GM19468 (cell line): ENCODE results near the gene ERBB2.
"Not testable (repeated sequence)": the region's sequence is repeated elsewhere in the genome, so short reads cannot be mapped to it uniquely, and the experiment has no call there.

ENCODE experiments used
- ATAC-seq: cut with Tn5 transposase; IDR thresholded peaks from one replicate; pipeline ENCODE4 v1.9.1; 2021; ENCODE audit warnings: mild to moderate bottlenecking, moderate library complexity, moderate number of reproducible peaks; ENCODE audit not compliant: unreplicated experiment; ENCODE audit errors: extremely low read depth

ERBB2 gene

DNA sequence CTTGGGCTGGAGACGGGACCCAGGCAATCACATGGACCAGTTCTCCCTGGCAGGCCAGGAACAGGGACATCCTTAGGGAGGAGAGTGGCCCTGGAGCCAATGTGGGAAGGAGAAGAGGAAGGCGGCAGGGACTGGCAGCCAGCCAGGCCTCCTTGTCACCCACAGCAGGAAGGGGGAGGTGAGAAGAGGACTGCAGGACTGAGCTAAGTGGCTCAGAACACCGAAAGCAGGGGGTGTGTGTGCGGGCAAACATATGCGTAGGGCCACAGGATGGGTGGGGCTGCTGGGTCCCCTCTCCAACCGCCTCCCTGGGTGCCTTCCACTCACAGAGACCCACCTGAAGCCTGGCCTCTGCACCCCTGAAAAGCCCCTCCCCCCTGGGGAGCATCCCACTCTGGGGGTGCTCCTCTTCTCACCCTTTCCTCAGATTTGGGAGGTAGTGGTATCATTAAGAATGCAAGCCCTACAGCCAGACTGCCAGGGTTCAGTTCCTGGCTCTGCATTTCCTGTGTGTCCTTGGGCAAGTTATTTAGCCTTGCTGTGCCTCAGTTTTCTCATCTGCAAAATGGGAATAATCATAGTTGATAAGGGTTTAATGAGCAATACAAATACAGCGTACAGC, 23.6 kb upstream of the ERBB2 start:
- no peak for ATAC-seq

DNA sequence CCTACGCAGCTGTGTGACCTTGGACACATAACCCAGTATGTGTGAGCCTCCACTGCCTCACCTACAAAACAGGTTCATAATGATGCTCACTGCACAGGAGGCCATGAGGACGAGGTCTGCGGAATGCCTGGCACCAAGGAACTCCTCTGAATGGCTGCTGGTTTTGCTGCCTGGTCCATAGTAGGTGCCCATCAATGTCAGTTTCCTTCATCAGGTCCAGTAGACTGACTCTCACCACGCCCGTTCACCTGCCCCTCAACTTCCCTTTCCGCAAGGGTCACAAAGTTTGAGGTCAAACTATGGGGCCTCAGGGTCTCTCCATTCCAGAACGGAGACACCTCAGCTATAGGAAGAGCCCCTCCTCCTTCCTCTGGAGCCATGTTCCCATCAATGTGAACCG, 22.8 kb upstream of the ERBB2 start:
- no peak for ATAC-seq

DNA sequence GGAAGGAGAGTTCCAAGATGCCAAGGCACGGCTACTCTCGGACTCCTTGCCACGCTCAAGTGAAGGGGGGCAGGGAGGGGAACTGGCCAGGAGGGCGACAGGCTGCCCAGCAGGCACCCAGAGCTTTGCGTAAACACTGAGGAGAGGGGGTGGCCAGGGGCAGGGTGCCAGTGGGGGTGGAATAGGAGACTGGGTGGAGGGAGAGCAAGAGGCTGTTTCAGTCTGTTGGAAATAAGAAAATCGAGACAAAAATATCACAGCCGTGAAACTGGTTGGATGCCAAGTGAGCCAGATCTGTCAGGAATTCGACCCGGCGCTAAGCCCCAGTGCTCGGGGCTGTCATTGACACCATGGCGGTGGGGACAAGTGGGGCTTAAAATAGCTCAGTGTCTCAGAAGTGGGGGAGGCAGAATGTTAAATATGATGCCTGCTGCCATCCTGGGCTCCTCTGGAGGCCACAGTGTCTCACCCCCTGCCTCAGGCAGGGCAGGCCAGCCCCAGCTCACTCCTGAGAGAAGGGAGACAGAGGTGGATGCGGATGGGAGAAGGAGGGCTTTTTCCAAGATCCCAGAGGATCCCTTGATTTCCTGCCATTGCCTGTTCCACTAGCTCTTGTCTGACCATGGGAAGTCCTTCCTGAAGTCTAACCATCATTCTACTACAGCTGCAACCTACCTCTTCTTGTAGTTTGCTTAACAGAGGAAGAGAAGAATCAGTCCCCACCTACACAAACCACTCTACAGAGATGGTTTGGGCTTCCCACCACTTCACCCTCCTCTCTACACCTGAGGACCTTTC, 22.1 kb upstream of the ERBB2 start:
- ATAC-seq, result no peak

DNA sequence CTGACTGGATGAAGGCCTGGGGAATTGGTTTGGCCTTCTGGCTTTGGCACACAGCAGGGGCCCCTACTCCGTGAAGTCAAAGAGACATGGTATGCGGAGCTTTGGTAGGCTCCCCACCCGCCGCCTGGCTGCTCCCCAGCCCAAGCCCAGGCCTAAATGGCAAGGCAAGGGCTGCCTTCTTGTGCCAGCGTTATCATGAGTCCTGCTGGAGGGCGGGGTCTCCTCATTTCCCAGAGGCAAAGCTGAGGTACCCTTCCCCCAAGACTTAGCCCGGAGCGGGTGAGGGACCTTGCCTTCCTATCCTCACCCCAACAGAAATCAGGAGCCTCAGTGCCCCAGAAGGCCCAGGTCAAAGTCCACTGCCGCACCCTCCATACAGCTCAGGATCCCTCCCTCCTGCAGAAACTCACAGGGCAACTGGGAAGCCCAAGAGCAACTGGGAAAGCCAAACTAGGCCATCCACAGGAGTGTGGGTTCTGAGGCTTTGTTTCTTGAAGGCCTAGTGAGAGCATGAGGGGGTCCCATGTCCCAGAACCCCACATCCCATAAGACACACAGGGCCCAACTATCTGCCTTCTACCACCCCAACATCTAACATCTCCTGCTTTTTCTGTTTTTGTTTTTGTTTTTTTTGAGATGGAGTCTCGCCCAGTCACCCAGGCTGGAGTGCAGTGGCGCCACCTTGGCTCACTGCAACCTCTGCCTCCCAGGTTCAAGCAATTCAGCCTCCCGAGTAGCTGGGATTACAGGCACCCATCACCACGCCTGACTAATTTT, 21.3 kb upstream of the ERBB2 start:
- ATAC-seq, result no peak

DNA sequence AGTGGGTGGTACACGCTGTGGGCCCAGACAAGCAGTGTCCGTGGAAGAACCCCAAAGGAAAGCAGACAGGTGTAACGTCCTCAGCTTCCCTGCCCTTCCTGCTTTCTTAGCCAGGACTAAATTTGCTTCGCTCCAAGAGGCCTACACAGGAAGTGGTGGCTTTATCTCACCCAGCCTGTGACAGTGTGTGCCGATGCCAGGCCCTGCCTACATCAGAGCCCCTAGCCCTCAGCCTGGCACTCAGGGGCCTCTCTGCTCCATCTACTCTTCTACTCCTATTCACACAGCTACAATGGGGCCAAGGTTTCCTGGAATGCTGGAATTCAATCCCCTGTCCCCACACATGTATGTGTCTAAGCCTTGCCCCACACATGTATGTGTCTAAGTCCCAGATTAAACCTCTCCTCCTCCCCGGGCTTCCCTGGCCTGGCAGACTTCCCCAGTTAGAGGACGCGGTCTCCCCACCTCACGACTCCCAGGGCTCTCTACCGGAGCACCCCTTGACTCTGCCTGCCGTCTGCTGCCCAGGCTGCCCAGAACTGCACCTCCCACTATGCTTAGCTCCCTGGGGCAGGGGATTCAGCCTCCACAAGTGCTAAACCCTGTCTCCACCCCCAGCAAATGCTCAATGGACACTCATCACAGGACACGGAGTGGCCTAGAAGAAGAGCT, 20.2 kb upstream of the ERBB2 start:
- no peak for ATAC-seq

DNA sequence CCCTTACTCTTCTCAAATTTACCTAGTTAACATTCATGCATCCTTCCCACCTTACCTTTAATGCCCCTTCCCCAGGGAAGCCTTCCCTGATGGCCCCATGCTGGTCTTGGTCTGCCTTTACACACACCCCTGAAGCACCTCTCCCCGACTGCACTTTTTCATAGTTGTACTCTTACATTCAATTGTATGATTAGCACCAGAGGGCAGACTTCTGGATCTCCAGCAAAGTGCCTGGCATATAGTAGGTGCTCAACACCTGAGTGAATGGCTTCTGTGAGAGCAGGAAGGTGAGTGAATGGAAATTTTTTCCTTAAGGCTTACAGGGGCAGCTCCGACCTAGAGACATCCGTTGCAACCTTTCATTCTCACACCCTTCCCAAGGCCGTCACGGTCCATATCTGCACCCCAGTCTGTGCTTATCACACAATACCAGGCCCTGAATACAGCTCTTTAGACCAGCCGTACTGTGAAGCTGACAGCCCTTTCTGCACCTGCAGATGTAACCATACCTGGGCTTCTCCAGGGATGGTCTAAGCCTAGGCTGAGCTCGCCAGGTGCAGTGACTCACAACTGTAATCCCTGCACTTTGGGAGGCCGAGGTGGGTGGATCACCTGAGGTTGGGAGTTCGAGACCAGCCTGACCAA, 16.4 kb upstream of the ERBB2 start:
- no peak for ATAC-seq

DNA sequence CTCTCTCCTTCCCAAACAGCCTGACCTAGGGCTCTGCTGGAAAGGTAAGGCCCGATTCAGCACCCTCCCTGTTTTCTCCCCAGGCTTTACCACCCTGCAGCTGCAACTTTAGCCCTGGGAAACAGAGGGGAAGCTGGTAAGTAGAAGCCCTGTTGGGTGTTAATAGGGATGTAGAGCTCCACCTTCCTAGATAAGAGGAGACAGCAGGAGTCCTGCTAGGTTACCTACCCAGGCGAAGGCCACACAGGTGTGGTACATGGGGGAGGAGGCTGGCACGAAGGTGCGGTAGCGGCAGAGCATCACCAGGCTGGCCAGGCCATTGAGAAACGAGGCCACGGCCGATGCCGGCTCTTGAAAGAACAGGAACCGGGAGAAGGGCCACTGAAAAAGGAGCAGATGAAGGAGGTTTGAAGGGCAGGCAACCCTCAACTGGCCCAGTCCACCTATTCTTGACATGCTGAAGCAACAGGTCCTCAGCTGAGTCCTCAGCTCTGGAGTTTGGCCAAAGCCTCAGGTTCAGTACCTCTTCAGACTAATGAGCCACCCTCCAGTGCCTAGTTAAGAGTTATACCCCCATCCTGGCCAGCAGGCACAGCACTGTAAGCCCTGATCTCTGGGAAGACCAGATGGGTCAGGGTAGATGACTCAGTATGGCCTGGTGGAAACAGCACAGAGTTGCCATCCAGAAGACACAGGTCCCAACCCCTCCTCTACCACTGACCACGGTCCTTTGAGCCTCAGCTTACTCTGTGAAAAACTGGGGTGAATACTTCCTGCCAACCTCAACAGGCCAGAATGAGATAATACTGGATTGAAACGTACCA, 15.3 kb upstream of the ERBB2 start:
- no peak for ATAC-seq

DNA sequence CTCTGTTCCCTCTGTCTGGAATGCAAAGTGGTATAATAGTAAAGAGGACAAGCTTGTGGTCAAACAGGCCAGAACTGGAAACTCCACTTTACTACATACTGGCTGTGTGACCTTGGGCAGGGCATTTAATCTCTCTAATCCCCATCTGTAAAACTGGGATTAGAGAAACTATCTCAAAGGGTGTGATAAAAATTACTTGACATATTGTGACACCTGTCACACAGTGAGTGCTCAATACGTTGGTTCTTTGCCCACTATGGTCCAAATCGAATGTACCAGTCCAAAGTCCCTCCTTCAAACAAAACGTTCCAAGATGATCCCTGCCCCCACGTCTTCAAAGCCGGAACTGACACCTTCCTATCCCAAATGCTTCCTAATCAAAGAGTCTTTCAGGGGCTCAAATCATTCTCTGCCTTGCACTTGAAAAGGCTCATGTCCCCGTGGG, 12.7 kb upstream of the ERBB2 start:
- no peak for ATAC-seq

DNA sequence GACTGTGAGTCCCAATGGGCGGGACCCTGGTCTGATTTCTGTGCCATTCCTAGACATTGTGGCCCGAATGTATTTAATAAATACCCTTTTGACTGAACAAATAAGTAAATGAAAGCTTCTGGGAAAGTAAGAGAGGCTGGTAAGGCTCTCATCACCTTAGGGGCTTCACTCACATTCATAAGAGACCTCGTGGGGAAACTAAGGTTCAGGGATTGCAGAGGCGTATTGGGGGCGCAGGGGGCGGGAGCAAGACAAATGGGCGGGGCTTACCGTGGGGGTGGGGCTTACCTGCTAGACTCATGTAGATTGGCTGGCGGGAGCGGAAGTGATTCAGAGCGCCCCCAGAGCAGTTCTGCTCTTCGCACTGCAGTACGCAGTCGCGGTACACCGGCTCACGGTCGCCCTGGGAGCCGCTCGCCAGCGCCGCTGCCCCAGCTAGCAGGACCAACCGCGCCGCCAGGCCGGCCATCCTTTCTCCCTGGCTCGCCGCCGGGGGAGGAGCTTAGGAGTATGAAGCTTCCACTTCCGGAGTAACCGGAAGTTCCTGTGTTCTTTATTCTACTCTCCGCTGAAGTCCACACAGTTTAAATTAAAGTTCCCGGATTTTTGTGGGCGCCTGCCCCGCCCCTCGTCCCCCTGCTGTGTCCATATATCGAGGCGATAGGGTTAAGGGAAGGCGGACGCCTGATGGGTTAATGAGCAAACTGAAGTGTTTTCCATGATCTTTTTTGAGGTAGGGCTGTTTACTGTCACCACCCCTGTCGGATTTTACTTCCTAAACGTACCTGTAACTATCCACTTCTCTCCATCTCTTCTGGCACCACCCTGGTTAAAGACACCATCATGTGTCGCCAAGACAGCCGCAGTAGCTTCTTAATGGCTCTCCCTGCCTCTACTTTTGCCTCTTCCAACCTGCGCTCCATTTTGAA, 12.1 kb upstream of the ERBB2 start, which contains the start of gene PGAP3:
TSS of gene PGAP3 (minus strand) at position 512 of the 929 bp plus-strand sequence. CDS start at position 469, 43 bp downstream.
- ATAC-seq, result peak; percentile 65

DNA sequence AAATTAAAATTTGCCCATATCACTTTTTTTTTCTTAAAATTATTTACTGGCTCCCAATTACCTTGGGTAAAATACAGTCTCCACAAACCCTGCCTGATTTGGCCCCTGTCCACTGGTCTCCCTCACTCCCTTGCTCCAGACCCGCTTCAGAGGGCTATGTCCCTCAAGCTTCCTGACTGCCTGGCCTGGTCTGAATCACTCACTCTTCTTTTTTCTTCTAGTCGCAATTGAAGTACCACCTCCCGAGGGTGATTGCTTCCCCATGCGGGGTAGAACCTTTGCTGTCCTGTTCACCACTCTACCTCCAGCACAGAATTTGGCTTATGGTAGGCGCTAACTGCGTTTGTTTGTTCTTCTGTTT, 11.4 kb upstream of the ERBB2 start:
- no peak for ATAC-seq

DNA sequence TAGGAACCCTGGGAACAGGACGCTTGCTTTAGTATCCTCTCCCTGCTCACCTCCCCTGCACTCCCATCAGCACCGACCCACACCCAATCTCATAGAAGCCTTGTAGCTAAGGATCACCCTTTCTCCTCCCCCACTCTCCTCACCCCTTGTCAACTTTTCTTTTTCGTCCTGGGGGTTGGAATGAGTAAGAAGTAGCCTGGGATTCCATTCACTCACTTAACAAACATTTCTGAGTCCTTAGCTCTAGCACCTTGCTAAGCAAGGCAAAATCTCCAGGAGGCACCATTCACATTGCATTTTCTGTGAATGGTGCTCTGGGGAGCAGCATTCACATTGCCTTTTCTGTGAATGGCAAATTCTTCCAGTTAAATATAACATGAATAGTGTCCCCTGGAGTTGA, 10.9 kb upstream of the ERBB2 start:
- no peak for ATAC-seq

DNA sequence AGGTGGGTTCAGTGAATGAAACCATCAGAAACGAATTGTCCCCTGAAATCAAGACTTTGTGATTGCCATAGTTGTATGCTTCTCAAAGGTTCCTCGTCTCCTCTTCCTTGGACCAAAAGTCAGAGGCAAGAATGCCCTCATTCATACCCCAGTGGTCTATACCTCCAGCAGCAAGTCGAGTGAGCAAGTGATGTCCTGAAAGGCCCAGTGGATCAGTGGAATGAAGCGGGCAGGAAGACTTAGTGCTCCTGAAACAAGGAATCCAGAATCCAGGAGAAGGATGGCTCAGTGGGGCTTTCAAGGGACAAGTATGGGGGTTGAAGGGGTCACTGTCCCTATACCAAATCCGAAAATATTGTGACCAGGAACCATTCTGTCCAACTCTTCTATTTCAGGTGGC, 5.3 kb upstream of the ERBB2 start:
- ATAC-seq, result no peak

DNA sequence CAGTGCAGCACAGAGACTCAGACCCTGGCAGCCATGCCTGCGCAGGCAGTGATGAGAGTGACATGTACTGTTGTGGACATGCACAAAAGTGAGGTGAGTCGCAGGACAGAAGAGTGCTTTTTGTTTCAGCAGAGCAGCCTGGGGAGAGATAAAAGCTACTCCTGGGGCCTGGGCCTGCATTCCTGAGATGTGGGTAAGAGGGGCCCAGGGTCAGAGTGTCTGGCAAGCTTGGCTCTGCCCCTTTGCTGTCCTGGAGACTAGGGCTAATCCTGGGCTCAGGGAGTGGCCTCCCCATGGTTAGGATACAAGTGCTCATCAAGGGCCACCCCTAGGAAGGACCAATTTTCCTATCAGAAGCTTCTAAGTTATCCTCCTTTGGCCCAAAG, 4.8 kb upstream of the ERBB2 start:
- ATAC-seq, result no peak

DNA sequence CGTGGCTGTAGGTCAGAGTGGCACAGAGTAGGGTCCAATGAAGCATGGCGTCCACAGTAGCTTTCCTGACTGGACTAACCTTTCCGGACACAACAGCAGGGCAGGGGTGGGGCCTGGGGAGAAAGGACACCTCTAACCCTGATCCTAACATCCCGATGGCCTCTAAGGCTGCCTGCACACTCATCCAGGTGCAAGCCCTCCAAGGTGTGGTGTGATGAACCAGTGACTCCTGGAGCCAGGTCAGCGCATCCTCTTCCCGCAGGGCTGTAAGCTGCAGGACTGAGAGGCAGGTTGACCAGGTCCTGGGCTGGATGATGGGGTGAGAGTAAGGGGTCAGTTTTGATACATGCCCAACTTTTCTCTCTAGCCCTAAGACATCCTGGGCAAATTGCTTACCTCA, 3.1 kb upstream of the ERBB2 start:
- no peak for ATAC-seq

DNA sequence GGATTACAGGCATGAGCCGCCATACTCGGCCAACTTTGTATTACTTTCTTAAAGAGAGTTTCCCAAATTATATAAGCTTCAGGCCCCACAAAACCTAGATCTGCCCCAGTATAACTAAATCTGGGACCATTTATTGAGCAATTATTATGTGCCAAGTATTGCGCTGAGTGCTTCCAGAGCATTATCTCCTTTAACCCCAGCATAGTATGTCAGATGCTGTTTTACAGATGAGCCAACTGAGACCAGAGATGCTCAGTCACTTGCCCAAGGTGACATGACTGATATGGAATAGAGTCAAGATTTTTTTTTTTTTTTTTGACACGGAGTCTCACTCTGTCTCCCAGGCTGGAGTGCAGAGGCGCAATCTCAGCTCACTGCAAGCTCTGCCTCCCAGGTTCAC, 1.9 kb upstream of the ERBB2 start:
- no peak for ATAC-seq

DNA sequence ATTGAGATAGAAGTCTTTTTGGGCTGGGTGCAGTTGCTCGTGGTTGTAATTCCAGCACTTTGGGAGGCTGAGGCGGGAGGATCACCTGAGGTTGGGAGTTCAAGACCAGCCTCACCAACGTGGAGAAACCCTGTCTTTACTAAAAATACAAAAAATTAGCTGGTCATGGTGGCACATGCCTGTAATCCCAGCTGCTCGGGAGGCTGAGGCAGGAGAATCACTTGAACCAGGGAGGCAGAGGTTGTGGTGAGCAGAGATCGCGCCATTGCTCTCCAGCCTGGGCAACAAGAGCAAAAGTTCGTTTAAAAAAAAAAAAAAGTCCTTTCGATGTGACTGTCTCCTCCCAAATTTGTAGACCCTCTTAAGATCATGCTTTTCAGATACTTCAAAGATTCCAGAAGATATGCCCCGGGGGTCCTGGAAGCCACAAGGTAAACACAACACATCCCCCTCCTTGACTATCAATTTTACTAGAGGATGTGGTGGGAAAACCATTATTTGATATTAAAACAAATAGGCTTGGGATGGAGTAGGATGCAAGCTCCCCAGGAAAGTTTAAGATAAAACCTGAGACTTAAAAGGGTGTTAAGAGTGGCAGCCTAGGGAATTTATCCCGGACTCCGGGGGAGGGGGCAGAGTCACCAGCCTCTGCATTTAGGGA, 577 bp upstream of the ERBB2 start:
- not testable (repeated sequence) for ATAC-seq

DNA sequence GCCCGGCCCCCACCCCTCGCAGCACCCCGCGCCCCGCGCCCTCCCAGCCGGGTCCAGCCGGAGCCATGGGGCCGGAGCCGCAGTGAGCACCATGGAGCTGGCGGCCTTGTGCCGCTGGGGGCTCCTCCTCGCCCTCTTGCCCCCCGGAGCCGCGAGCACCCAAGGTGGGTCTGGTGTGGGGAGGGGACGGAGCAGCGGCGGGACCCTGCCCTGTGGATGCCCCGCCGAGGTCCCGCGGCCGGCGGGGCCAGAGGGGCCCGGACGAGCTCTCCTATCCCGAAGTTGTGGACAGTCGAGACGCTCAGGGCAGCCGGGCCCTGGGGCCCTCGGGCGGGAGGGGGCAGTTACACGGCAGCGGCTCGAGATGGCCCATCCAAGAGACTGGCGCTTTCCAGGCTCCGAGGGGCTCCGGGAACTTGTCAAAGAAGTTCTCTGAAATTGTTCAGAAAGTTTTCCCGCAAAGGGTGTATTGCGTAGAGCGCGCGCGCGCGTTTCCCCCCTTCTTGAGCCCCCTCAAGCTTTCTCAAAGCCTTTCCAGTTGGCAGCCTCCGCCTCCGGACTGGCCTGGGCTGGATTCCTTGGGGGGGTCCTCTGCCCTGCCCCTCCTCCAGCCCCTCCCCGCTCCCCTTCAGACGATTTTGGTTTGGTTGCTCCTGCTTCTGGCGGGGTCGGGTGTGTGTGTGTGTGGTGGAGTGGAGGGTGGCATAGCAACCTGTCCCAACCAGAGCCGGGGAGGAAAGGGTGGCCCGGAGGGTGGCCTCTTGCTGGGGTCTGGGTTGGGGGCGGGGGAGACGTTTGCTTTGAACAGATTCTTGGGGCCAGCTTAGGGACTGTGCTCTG, 504 bp downstream of the ERBB2 start:
- ATAC-seq, result no peak
